ENCODE data around the gene SND1. TPM values are rescaled to one million over a fixed set of nuclear protein-coding genes. Genes with fewer than 3 reads are reported as not detected.
"Not testable (repeated sequence)": the region's sequence is repeated elsewhere in the genome, so short reads cannot be mapped to it uniquely, and the experiment has no call there.

Gene SND1
- polyA plus RNA-seq, 4 donors: 142 to 159 (median 148) TPM

DNA sequence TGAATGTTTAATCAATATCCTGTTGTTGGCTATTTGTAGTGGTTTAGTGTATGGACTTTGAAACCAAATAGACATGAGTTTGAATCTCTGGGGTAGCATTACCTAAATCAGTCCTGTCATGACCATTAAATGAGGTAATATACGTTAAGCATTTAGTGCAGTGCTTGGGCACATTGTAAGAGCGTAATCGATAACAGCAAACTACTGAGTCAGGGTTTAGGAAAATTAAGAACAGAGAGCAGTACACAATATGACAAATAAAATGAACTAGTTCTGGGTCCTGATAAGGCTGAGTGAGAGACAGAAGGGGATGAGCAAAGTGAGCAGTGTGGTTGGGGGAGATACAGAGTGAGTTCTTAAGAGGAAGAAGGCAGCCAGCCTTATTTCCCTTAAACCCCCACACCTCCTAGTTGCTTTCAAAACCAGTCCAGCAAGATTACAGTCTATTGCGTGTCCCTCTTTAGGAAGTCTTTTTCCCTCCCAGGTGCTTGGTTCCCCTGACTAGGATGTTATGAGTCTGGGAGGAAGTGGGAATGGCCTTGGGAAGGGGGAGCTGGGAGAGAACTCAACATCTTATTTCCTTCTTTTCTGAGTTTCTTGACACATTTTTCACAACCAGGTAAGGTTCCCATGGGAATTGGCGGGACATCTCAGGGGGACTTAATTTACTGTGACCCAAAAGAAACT, 171.0 kb downstream of the SND1 start:
- DNase-seq (ENCODE audit: low read depth in 4 of 4, low spot score in 3 of 4): no peak

DNA sequence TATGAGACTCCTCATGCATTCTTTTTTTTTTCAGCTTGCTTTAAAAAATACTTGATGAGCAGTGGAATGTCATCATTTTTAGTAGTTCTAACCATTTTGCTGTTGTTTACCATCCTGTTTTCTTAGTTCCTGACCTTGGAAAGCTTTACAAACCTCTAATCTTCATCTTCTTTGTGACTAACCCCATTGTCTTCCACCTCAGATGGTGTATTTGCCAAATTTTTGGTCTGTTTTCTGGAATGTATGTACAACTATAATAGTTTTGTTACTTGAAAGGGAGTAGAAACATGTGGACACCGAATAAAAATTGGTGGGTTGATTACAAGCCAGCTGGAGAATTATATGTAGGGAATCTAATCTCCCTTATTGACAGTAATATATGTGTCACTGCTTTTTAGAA, 172.7 kb downstream of the SND1 start:
- DNase-seq (ENCODE audit: low read depth in 4 of 4, low spot score in 3 of 4): no peak

DNA sequence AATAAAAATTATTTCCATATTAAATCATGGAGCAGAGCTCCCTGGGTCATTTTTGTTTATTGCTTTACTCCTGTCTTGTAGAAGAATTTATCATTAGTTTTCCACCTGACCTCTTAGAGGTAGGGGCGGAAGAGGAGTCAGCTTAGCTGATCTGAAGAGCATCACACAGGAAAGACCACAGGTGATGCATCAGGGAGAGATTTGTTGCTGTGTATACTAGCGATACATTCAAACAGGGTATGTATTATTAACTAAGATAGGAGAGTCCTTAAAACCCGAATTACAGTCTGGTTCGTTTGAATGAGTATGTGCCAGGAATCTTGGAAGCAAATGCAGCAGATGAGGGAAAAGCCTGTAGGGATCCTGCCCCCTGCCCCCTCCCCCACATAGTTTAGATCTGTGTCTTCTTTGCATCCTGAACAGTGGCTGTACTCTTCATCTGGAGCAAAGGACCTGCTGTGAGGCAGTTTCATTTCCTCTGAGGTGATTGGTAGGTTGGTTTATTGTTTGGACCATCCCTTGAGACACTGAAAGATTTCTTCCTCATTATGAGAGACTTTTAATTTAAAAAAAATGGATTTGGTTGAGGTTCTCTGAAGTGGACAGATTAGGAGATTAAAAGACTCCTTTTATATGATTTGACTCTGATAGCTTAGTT, 177.0 kb downstream of the SND1 start:
- no peak for DNase-seq (ENCODE audit: low read depth in 4 of 4, low spot score in 3 of 4)

GRCh38 chr7:127831318-127832219, 179.6 kb downstream of the SND1 start:
- no peak for DNase-seq (ENCODE audit: low read depth in 4 of 4, low spot score in 3 of 4)

- no peak for DNase-seq (ENCODE audit: low read depth in 4 of 4, low spot score in 3 of 4)
These were observed 180.6 kb downstream of the SND1 start for GRCh38 chr7:127832592-127832991.

- DNase-seq (ENCODE audit: low read depth in 4 of 4, low spot score in 3 of 4): no peak
These were observed 181.6 kb downstream of the SND1 start for GRCh38 chr7:127833641-127834040.

DNA sequence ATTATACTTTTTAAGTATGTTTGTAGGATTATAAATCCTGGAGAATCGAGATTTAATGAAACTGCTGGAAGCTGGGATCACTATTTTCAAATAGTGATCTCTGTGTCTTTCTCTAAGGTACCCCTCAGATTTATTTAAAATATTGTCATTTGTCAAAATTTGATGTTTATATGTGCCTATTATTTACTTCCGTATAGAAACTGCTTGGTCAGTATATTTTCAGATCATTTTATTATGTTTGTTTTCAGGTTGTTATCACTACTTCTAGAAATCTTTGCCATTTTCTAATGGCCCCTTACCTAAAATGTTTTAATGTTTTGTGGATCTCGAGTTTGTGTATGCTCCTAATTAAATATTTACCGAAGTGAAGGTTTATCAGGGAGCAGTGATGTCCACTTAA, 183.7 kb downstream of the SND1 start:
- no peak for DNase-seq (ENCODE audit: low read depth in 4 of 4, low spot score in 3 of 4)

DNA sequence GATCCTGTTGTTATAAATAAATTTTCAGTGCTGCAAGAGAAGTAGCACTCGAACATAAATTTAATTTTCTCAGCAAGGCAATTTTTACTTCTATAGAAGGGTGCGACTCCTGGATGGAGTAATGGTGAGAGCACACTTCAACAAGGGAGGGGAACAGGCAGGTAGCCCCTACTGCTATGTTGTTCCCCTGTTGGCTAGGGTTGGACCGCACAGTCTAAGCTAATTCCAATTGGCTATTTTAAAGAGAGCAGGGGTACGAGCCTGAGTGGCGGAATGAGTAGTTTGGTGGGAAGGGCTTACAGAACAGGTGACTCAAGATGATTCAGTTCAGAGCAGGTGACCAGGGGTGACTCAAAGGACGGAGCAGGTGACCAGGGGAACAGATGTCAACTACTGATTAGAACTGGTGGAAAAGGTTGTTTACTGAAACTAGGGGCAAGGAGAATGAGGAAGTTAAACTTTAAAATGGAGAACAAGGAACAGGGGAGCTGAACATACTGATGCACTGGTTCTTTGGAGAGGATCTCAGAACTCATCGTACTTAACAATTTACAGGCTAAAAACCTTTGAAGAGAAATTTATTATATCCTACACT, 185.9 kb downstream of the SND1 start:
- DNase-seq (ENCODE audit: low read depth in 4 of 4, low spot score in 3 of 4): not testable (repeated sequence)

GRCh38 chr7:127838816-127839415, 186.9 kb downstream of the SND1 start:
- DNase-seq (ENCODE audit: low read depth in 4 of 4, low spot score in 3 of 4): no peak

DNA sequence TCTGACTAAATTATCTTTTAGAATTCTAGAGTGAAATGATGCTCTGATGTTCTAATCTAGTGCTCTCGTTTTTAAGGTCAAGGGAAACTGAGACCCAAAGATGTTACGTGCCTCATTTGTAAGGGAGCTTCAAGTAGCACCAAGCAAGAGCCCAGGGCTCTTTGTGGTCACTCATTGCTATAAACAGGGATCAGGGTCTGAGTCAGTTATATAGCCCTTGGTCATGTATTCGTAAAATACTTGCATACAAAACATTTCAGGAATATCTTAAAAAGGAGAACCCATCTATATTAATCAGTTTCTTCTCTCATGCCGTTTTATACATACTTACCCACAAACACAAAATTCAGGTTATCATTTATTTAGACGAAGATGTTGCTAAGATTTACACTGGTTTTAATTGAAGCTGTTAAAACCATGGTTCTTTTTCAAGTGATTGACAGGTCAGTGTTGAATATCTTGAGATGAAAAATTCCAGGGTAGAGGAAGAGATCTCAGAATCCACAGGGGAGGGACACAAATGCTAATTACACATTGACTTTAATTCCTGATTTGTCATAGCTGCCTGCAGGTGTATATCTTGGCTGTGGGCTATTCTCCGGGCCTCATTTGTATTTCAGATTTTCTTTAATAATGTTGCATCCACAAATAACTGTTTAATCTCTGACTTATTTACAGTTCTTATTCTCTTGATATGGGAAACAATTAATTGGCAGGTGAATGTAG, 188.4 kb downstream of the SND1 start:
- DNase-seq (ENCODE audit: low read depth in 4 of 4, low spot score in 3 of 4): no peak

DNA sequence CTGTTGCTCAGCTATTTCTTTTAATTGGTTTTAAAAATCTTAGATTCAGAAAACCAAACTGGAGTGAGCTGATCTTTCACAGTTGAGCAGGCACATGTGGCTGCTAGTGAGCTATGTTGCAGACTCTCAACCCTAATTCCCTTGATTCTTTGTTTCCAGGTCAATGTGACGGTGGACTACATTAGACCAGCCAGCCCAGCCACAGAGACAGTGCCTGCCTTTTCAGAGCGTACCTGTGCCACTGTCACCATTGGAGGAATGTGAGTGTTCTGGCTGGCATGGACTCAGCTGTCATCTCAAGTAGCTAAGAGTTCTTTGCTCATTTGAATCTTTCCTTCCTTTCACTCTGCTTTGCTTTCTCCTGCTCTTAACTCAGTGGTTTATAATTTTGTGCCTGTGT, 192.2 kb downstream of the SND1 start:
- DNase-seq (ENCODE audit: low read depth in 4 of 4, low spot score in 3 of 4): no peak

DNA sequence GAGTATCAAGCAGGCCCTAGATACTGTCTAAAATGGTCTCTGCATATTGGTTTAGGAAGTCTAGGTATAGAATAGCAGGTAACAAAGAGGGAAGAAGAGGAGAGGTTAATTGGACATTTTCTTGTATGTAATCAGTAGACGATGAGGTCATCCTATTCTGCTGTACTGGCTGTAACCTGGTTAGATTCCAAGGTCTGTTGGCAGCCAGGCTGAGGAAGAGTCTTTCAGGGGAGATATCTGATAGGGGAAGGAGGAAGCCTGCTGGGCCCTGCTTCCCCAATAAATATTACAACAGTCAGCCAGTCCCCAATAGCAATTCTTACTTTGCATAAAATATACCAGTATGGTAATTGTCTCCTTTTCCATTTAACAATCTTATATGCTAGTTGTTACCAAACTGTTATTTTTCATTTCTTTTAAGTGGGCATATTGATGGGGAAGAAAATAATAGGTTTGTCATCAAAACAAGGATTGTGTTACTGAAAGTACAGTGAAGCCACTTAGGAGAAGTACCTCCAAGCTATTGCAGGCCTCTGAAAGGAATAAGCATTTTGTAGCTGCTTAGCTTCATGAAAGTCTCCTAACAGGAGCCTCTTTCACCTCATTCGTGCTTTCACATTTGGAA, 192.8 kb downstream of the SND1 start:
- no peak for DNase-seq (ENCODE audit: low read depth in 4 of 4, low spot score in 3 of 4)

DNA sequence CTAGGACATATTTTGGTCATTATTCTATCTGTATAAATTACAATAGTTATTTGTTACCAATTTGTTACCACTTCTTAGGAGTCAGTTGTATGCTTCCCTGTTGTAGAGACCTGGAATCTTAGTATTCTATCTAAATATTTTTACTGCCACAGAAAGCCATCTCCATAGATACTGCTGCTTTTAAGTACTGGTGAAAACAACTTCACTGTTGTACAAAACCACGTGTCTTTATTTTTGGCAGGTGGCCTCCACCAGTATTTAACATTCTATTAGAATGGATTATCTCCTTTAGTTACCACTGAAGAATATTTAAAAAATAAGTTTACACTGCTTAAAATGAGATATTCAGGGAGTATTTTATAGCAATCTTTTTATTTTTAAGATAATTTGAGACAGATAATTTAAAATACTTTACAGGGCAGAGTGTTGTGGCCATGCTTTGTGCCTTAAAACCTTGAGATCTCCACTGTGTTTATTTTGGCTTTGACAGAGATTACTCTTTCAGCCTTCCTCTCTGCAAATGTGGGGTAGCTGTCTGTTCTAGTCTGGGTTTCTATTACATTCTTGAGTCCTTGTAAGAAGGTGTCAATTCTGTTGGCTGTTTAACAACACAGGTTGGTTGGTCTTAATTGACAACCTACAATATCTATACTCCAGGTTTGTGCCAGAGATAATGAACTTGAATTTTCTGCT, 193.7 kb downstream of the SND1 start:
- no peak for DNase-seq (ENCODE audit: low read depth in 4 of 4, low spot score in 3 of 4)

DNA sequence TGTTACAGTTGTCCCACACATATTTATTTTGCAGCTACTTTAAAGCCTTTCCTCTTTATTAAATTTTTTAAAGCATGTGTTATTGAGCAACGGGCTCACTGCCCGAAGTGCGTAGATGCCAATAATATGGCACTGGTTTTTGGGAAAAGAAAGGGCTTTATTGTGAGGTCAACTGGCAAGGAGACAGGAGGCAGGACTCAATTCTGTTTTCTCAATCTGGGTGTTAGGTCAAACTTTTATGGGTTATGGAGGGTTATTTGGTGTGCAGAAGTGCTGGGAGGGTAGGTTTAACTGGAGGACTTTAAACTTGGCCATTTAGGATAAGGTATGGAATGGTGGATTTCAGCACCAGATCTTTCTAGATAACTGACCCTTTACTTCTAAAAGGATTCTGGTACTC, 195.6 kb downstream of the SND1 start:
- no peak for DNase-seq (ENCODE audit: low read depth in 4 of 4, low spot score in 3 of 4)

DNA sequence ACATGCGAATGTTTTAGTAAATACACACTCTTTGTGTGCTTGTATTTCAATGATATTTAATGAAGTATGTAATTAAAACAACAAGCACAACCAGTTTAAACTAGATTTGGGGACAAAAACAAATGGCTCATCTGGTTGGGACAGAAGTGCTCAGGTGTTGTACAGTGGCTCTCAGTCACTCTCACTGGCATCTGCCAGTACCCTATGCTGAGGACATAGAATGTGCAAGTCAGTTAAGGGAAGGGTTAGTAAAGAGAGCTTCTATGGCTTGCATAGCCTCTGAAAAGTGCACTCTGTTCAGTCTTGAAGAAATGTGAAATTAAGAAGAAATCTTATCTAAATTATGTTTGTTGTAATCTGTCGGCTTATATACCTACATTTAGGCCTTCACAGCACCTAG, 196.2 kb downstream of the SND1 start:
- no peak for DNase-seq (ENCODE audit: low read depth in 4 of 4, low spot score in 3 of 4)

DNA sequence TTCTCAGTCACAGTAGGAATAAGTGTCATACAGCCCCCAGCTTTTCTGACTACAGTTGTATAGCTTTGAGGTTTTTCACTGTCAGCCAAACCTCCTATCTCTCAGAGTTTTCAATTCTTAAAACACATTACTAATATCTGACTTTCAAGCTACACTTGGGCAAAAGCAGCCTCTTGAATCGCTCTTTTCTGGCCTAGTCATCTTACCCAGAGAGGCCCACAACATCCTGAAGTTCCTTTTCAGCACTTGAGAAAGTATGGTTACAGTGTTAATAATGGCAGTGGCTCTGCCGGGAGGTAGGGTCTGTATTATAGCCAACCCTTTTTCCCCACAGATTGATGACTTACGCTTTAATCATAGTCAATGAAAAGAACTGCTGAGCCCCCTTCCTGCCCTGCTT, 198.2 kb downstream of the SND1 start:
- no peak for DNase-seq (ENCODE audit: low read depth in 4 of 4, low spot score in 3 of 4)

DNA sequence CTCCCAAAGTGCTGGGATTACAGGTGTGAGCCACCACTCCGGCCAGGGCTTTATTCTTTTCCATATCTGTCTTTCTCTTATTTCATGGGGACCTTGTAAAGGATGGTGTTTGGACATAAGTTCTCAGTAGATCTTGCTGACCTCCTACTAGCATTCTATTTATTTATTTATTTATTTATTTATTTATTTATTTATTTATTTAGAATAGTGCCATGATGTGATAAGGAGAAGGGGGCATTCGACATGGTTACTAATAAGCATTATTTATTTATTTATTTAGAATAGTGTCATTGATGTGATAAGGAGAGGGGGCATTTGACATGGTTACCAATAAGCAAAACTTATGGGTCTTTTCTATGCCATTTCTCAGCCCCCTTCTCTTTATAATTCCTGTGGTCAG, 202.4 kb downstream of the SND1 start:
- DNase-seq (ENCODE audit: low read depth in 4 of 4, low spot score in 3 of 4): no peak

- DNase-seq (ENCODE audit: low read depth in 4 of 4, low spot score in 3 of 4): no peak
These were observed 205.5 kb downstream of the SND1 start for GRCh38 chr7:127857464-127857841.

All from right renal pelvis (tissue), 4 donors.